NCI-H446 (cell line): ENCODE results near the gene KCNAB1.

ENCODE experiments used
- DNase-seq, 2 experiments: peaks; one replicate each; lab custom pipeline; 2025; lab: John Stamatoyannopoulos, UW

KCNAB1 gene

GRCh38 chr3:156456771-156457224 is 336.4 kb downstream of the KCNAB1 start:
- no peak for DNase-seq

GRCh38 chr3:156459434-156459833 is 339.1 kb downstream of the KCNAB1 start:
- DNase-seq = no peak

GRCh38 chr3:156460206-156460611 is 339.8 kb downstream of the KCNAB1 start:
- no peak for DNase-seq

- no peak for DNase-seq
Observed at GRCh38 chr3:156461889-156462288, 341.5 kb downstream of the KCNAB1 start.

GRCh38 chr3:156463123-156463522 is 342.7 kb downstream of the KCNAB1 start:
- DNase-seq = no peak

GRCh38 chr3:156465194-156465593 is 344.8 kb downstream of the KCNAB1 start:
- no peak for DNase-seq

- DNase-seq = no peak
Observed at GRCh38 chr3:156469456-156469855, 349.1 kb downstream of the KCNAB1 start.

- DNase-seq = no peak
Observed at GRCh38 chr3:156471431-156471830, 351.1 kb downstream of the KCNAB1 start.

GRCh38 chr3:156472150-156472549 is 351.8 kb downstream of the KCNAB1 start:
- peak in 1 of 2 experiments; percentile 57 for DNase-seq

GRCh38 chr3:156472684-156473083 is 352.3 kb downstream of the KCNAB1 start:
- peak in 1 of 2 experiments; percentile 77 for DNase-seq

- no peak for DNase-seq
Observed at GRCh38 chr3:156473341-156473740, 353.0 kb downstream of the KCNAB1 start.

GRCh38 chr3:156474560-156475389 is 354.4 kb downstream of the KCNAB1 start:
- peak in 1 of 2 experiments; percentile 45 for DNase-seq

GRCh38 chr3:156477323-156477722 is 356.9 kb downstream of the KCNAB1 start:
- DNase-seq = no peak

GRCh38 chr3:156478891-156479290 is 358.5 kb downstream of the KCNAB1 start:
- peak; percentile 82 to 94 for DNase-seq

GRCh38 chr3:156479604-156480003 is 359.2 kb downstream of the KCNAB1 start:
- DNase-seq = peak in 1 of 2 experiments; percentile 48

GRCh38 chr3:156480949-156481348 is 360.6 kb downstream of the KCNAB1 start:
- DNase-seq = no peak

- DNase-seq = no peak
Observed at GRCh38 chr3:156483002-156483401, 362.6 kb downstream of the KCNAB1 start.

GRCh38 chr3:156483426-156483825 is 363.0 kb downstream of the KCNAB1 start:
- no peak for DNase-seq

GRCh38 chr3:156483961-156484787 is 363.8 kb downstream of the KCNAB1 start:
- peak in 1 of 2 experiments; percentile 74 for DNase-seq

- no peak for DNase-seq
Observed at GRCh38 chr3:156488767-156489166, 368.4 kb downstream of the KCNAB1 start.

GRCh38 chr3:156489462-156489911 is 369.1 kb downstream of the KCNAB1 start:
- no peak for DNase-seq

- DNase-seq = no peak
Observed at GRCh38 chr3:156491192-156491591, 370.8 kb downstream of the KCNAB1 start.

GRCh38 chr3:156492801-156493261 is 372.5 kb downstream of the KCNAB1 start:
- DNase-seq = peak; percentile 22 to 82
